GM23338 (cell line): ENCODE data around the gene NME3. TPM values are rescaled to one million over a fixed set of nuclear protein-coding genes. Genes with fewer than 3 reads are reported as not detected.

Source experiments
- ATAC-seq: fragments of 200-7000 bp; cut with Tn5 transposase; 3 replicates; pipeline ENCODE4 v1.9.1; 2020
- DNase-seq: peaks from one replicate; pipeline ENCODE4 v3.0.0-alpha.2; 2015; ENCODE audit warnings: low spot score
- H2AFZ ChIP-seq: fragments of 200-600 bp; sonication (generic); 2 replicates; pipeline ENCODE4 v1.8.0; 2016; ENCODE audit warnings: antibody characterized with exemption, mild to moderate bottlenecking, moderate library complexity
- H3F3A ChIP-seq: fragments of 200-600 bp; sonication (generic); replicated peaks from 2 replicates; pipeline ENCODE4 v1.8.0; 2017; ENCODE audit warnings: antibody characterized with exemption, mixed run types, low read depth
- H3K27ac ChIP-seq: fragments of 200-600 bp; sonication (generic); 2 replicates; pipeline ENCODE4 v1.6.1; 2016; ENCODE audit warnings: low read depth
- H3K27me3 ChIP-seq: fragments of 200-600 bp; sonication (generic); 2 replicates; pipeline ENCODE4 v1.8.0; 2016; ENCODE audit warnings: mild to moderate bottlenecking, mixed run types, moderate library complexity; ENCODE audit not compliant: insufficient read depth
- H3K36me3 ChIP-seq: fragments of 200-600 bp; sonication (generic); 2 replicates; pipeline ENCODE4 v1.8.0; 2016; ENCODE audit warnings: mild to moderate bottlenecking; ENCODE audit not compliant: insufficient read depth
- H3K4me1 ChIP-seq: fragments of 200-600 bp; sonication (generic); 2 replicates; pipeline ENCODE4 v1.8.0; 2016; ENCODE audit warnings: mild to moderate bottlenecking, moderate library complexity; ENCODE audit not compliant: insufficient read depth
- H3K4me2 ChIP-seq: fragments of 200-600 bp; sonication (generic); 2 replicates; pipeline ENCODE4 v1.7.1; 2017; ENCODE audit warnings: mixed run types
- H3K4me3 ChIP-seq: fragments of 200-600 bp; sonication (generic); 2 replicates; pipeline ENCODE4 v1.6.1; 2016; ENCODE audit warnings: mixed run types
- H3K79me2 ChIP-seq: fragments of 200-600 bp; sonication (generic); replicated peaks from 2 replicates; pipeline ENCODE4 v1.8.0; 2017; ENCODE audit warnings: mild to moderate bottlenecking; ENCODE audit not compliant: insufficient read depth
- H3K9me2 ChIP-seq: fragments of 200-600 bp; sonication (generic); 2 replicates; pipeline ENCODE4 v1.8.0; 2017; ENCODE audit not compliant: insufficient read depth
- H4K20me1 ChIP-seq: fragments of 200-600 bp; sonication (generic); replicated peaks from 2 replicates; pipeline ENCODE4 v1.8.0; 2017; ENCODE audit warnings: mild to moderate bottlenecking; ENCODE audit not compliant: insufficient read depth
- H3K27ac Mint-ChIP-seq: 2 replicates; pipeline ENCODE4 v1.8.0; 2020; ENCODE audit warnings: inconsistent platforms, mild to moderate bottlenecking, moderate library complexity, mixed read lengths
- H3K27me3 Mint-ChIP-seq: 3 replicates; pipeline ENCODE4 v1.8.0; 2022; ENCODE audit warnings: low read depth, mild to moderate bottlenecking, moderate library complexity, mixed read lengths, inconsistent platforms; ENCODE audit not compliant: insufficient read depth, poor library complexity
- H3K36me3 Mint-ChIP-seq: 3 replicates; pipeline ENCODE4 v1.8.0; 2021; ENCODE audit warnings: low read depth, mild to moderate bottlenecking, inconsistent platforms, moderate library complexity, mixed read lengths
- H3K4me1 Mint-ChIP-seq: 3 replicates; pipeline ENCODE4 v1.8.0; 2020; ENCODE audit warnings: mild to moderate bottlenecking, inconsistent platforms, mixed read lengths
- H3K4me3 Mint-ChIP-seq: 3 replicates; pipeline ENCODE4 v1.8.0; 2021; ENCODE audit warnings: moderate library complexity, mild to moderate bottlenecking, inconsistent platforms, mixed read lengths
- H3K9me3 Mint-ChIP-seq: 3 replicates; pipeline ENCODE4 v1.8.0; 2020; ENCODE audit warnings: moderate library complexity, mild to moderate bottlenecking, inconsistent platforms, mixed read lengths
- CREB1 ChIP-seq: fragments of 250-450 bp; sonication (Bioruptor Pico); IDR thresholded peaks from 2 replicates; pipeline ENCODE4 v1.5.0; 2020; ENCODE audit warnings: low read depth, mild to moderate bottlenecking, moderate library complexity
- EZH2 ChIP-seq: fragments of 200-600 bp; sonication (generic); IDR thresholded peaks from one replicate; pipeline ENCODE4 v1.8.0; 2017; ENCODE audit warnings: antibody characterized with exemption, mild to moderate bottlenecking, low read depth; ENCODE audit not compliant: unreplicated experiment
- JUNB ChIP-seq: IDR thresholded peaks from one replicate; pipeline ENCODE4 v1.6.1; 2016; ENCODE audit warnings: antibody characterized with exemption; ENCODE audit not compliant: unreplicated experiment
- NANOG ChIP-seq: IDR thresholded peaks from 2 replicates; pipeline ENCODE4 v1.6.1; 2016; ENCODE audit warnings: antibody characterized with exemption, borderline replicate concordance
- POLR2AphosphoS5 ChIP-seq: IDR thresholded peaks from 2 replicates; pipeline ENCODE4 v1.6.1; 2016; ENCODE audit warnings: antibody characterized with exemption, low read depth
- STAT1 ChIP-seq: IDR thresholded peaks from one replicate; pipeline ENCODE4 v1.6.1; 2016; ENCODE audit warnings: antibody characterized with exemption; ENCODE audit not compliant: unreplicated experiment
- ZNF114 ChIP-seq: fragments of 250-450 bp; sonication (Bioruptor Pico); IDR thresholded peaks from 2 replicates; pipeline ENCODE4 v1.5.0; 2020; ENCODE audit warnings: mild to moderate bottlenecking, moderate library complexity
- polyA plus RNA-seq: library from polyadenylated mRNA; unstranded; fragments of >200 nt; fragmentation: Nextera tagmentation; extraction: Ambion mirVana; gene quantifications from 2 replicates; pipeline ENCODE4 v1.2.1, GENCODE V29; 2016
- total RNA-seq: library from RNA; depleted of rRNA; stranded (reverse); fragments of >200 nt; shearing (Covaris generic); gene quantifications from 2 replicates; pipeline ENCODE4 v1.2.3, GENCODE V29; 2014
- TF ChIP-seq, protein P1 (sequence below), 2 experiments: fragments of 200-600 bp in 1 of 2; sonication (generic) in 1 of 2; conservative IDR thresholded peaks; 2 replicates each; pipeline versions ENCODE4 v1.5.1 to v1.6.1; 2016 to 2017; ENCODE audit warnings: antibody characterized with exemption in 2 of 2, low read depth in 2 of 2, mild to moderate bottlenecking in 2 of 2, moderate library complexity in 1 of 2
- TF ChIP-seq, protein P2 (sequence below): IDR thresholded peaks from 2 replicates; pipeline ENCODE4 v1.6.1; 2016; ENCODE audit warnings: antibody characterized with exemption

Gene NME3
- total and polyA plus RNA-seq, 2 experiments from 2014 or later = 95.3 to 130 TPM

DNA sequence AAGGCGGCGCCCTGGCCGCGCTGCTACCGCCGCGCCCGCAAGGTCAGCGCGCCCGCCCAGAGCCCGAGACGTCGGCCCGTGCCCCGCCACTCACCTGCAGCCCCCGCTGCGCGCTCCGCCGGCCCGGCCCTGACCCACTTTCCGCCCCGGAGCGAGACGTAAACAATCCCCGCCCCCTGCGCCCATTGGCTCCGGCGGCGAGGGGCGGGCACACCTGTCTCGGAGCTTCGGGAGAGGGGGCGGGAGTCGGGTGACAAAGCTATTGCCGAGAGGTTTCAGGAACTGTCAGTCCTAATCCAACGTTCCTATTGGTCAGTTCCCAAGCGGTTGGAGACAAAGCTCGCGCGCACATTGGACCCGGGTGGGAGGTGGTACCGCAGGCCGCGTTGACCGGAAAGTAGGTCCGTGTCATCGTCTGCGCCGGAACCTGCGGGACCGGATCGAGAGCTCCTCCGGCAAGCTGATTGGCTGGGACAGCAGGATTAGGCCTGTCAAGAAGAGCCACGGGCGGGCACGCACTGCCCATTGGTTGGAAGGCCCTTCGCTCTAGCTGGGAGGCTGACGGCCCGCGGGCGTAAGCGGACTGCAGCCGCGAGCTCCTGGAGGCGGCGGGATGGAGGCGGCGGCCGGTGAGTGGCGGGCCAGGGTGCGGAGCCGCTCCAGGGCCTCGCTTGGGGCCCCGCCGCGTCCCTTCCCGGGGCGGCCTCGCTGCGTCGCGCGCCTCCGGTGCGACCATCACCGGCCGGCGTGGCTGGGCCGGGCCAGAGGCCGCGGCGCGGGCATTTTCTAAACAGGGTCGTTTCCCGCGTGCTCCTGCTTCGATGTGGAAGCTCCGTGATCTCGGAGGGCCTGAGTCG lies 11.3 kb upstream of the NME3 start, which contains the start of the genes NUBP2 and SPSB3:
Gene NUBP2 (plus strand): TSS at position 553 of the 857 bp plus-strand sequence. CDS start 61 bp downstream, at position 614.
Gene SPSB3 (minus strand): TSS at position 164 of the 857 bp plus-strand sequence. CDS start 1,088 bp downstream, outside the sequence.
- Histone ChIP-seq H3K4me2 (peak within 1 kb of the TSS; percentile 95), H3K4me3 (peak within 1 kb of the TSS; percentile 98), H3K36me3 (no peaks in the 10 kb centered on the region), H3K27ac (0 out of 2 replicates have a peak within 1 kb of the TSS, but pooled peaks have one; percentile 19), H3K79me2 (peaks cover 35% of the 10 kb centered on the region), H4K20me1 (peaks cover 27% of the 10 kb centered on the region), H2AFZ (0 out of 2 replicates have a peak within 1 kb of the TSS, but pooled peaks have one; percentile 69), H3F3A (0 out of 2 replicates have a peak, but pooled peaks cover 3% of the 10 kb centered on the region), H3K27me3 (no peaks in the 10 kb centered on the region), H3K4me1 (peaks cover 4% of the 10 kb centered on the region; the same call in 1 of the 2 replicates), H3K9me2 (no peaks in the 10 kb centered on the region)
- peaks cover 35% of the 10 kb centered on the region for H3K27me3 Mint-ChIP-seq
- H3K4me1 Mint-ChIP-seq = peaks cover 5% of the 10 kb centered on the region
- ATAC-seq (peak; percentile 85), DNase-seq (peak; percentile 100)
- peak within 1 kb of the TSS; percentile 90 for H3K4me3 Mint-ChIP-seq
- H3K27ac Mint-ChIP-seq = peak within 1 kb of the TSS; percentile 92
- H3K36me3 Mint-ChIP-seq = peaks cover 11% of the 10 kb centered on the region; the same call in 2 of the 3 replicates
- peak; percentile 95 for TF ChIP-seq CREB1 (CRISPR knock-in tag)
- TF ChIP-seq NANOG = no peak
- TF ChIP-seq, protein P1, sequence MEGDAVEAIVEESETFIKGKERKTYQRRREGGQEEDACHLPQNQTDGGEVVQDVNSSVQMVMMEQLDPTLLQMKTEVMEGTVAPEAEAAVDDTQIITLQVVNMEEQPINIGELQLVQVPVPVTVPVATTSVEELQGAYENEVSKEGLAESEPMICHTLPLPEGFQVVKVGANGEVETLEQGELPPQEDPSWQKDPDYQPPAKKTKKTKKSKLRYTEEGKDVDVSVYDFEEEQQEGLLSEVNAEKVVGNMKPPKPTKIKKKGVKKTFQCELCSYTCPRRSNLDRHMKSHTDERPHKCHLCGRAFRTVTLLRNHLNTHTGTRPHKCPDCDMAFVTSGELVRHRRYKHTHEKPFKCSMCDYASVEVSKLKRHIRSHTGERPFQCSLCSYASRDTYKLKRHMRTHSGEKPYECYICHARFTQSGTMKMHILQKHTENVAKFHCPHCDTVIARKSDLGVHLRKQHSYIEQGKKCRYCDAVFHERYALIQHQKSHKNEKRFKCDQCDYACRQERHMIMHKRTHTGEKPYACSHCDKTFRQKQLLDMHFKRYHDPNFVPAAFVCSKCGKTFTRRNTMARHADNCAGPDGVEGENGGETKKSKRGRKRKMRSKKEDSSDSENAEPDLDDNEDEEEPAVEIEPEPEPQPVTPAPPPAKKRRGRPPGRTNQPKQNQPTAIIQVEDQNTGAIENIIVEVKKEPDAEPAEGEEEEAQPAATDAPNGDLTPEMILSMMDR (conservative IDR thresholded peaks at IDR 0.05; ENCODE audit: low read depth in 2 of 2) = no peak
- no peak for TF ChIP-seq ZNF114 (CRISPR knock-in tag)
- no peak for TF ChIP-seq STAT1
- TF ChIP-seq EZH2 = no peak
- TF ChIP-seq JUNB = no peak
- peak; percentile 43 for TF ChIP-seq POLR2AphosphoS5
- TF ChIP-seq, protein P2, sequence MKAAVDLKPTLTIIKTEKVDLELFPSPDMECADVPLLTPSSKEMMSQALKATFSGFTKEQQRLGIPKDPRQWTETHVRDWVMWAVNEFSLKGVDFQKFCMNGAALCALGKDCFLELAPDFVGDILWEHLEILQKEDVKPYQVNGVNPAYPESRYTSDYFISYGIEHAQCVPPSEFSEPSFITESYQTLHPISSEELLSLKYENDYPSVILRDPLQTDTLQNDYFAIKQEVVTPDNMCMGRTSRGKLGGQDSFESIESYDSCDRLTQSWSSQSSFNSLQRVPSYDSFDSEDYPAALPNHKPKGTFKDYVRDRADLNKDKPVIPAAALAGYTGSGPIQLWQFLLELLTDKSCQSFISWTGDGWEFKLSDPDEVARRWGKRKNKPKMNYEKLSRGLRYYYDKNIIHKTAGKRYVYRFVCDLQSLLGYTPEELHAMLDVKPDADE = peak; percentile 57; the same call in 1 of the 2 replicates
- H3K9me3 Mint-ChIP-seq = peaks cover 7% of the 10 kb centered on the region; the same call in 1 of the 3 replicates

DNA sequence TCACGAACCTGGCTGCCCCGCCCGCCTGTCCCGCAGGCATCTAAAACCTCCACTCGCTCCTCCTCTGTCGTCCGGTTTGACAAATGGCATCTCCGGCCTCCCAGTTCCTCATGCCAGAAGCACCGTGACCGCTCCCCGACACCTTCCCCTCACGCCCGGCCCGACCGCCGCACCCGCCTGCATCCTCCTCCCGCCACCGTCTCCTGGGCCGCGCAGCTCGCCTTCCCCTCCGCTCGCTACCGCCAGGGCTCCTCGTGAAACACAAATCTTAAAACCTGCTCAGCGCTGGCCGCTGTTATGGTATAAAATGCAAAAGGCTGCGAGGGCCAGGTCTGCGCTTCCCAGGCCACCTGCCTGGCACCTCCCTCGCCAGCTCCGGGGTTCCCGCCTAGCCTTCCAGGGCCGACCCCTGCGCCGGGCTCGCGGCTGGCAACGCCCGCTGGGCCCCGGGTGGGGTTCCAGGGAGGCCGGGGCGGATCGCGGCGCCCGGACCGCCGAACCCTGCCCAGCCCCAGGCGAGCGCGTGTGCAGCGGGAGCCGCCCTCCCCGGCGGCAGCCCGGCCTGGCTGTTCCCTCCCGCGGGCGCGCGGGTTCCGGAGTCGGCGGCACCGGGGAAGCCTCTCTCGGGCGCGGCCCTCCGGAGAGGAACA lies 10.5 kb upstream of the NME3 start:
- H3K79me2 ChIP-seq = peaks cover 35% of the 10 kb centered on the region
- H4K20me1 ChIP-seq = peaks cover 27% of the 10 kb centered on the region
- H3K27ac ChIP-seq = no peak overlapping the region
- 0 out of 2 replicates have a peak, but pooled peaks cover 3% of the 10 kb centered on the region for H3F3A ChIP-seq
- no peaks in the 10 kb centered on the region for H3K9me2 ChIP-seq
- peak; percentile 63 for DNase-seq
- Mint-ChIP-seq H3K4me1 (peaks cover 5% of the 10 kb centered on the region), H3K9me3 (peaks cover 7% of the 10 kb centered on the region; the same call in 1 of the 3 replicates), H3K27me3 (peaks cover 37% of the 10 kb centered on the region), H3K4me3 (peak overlapping the region; percentile 90), H3K27ac (peak overlapping the region; percentile 92), H3K36me3 (peaks cover 12% of the 10 kb centered on the region; the same call in 2 of the 3 replicates)
- peak overlapping the region; percentile 98 for H3K4me3 ChIP-seq
- H3K4me2 ChIP-seq = peak overlapping the region; percentile 95
- no peak overlapping the region for H2AFZ ChIP-seq
- peaks cover 4% of the 10 kb centered on the region; the same call in 1 of the 2 replicates for H3K4me1 ChIP-seq
- ATAC-seq = no peak; the same call in 1 of the 3 replicates
- no peaks in the 10 kb centered on the region for H3K36me3 ChIP-seq
- H3K27me3 ChIP-seq = no peaks in the 10 kb centered on the region
- TF ChIP-seq POLR2AphosphoS5 (no peak), JUNB (no peak)
